ENCODE measurements around the gene ZNF135.

ZNF135 gene

GRCh38 chr19:58046856-58047255 lies 12.2 kb upstream of the ZNF135 start (continued):
- TF ChIP-seq ZNF843 (tag by site-specific recombination; IDR thresholded peaks at IDR 0.05) (no peak), GLIS1 (tag by site-specific recombination; IDR thresholded peaks at IDR 0.05) (no peak), ZNF302 (tag by site-specific recombination; IDR thresholded peaks at IDR 0.05; ENCODE audit: low read depth) (no peak), INSM2 (tag by site-specific recombination; IDR thresholded peaks at IDR 0.05) (no peak), GLIS2 (tag by site-specific recombination; IDR thresholded peaks at IDR 0.05) (no peak), YY2 (tag by site-specific recombination; IDR thresholded peaks at IDR 0.05) (no peak), ZNF76 (tag by site-specific recombination; IDR thresholded peaks at IDR 0.05; ENCODE audit: borderline replicate concordance, low read depth) (no peak), PRDM10 (tag by site-specific recombination; IDR thresholded peaks at IDR 0.05) (no peak), SP2 (tag by site-specific recombination; IDR thresholded peaks at IDR 0.05) (no peak), MEIS1 (CRISPR knock-in tag; IDR thresholded peaks at IDR 0.05; ENCODE audit: borderline replicate concordance) (no peak), ZNF610 (tag by site-specific recombination; IDR thresholded peaks at IDR 0.05; ENCODE audit: borderline replicate concordance) (no peak), ZNF133 (tag by site-specific recombination; IDR thresholded peaks at IDR 0.05) (no peak), ZNF416 (tag by site-specific recombination; IDR thresholded peaks at IDR 0.05) (no peak)
- TF ChIP-seq, protein P1, sequence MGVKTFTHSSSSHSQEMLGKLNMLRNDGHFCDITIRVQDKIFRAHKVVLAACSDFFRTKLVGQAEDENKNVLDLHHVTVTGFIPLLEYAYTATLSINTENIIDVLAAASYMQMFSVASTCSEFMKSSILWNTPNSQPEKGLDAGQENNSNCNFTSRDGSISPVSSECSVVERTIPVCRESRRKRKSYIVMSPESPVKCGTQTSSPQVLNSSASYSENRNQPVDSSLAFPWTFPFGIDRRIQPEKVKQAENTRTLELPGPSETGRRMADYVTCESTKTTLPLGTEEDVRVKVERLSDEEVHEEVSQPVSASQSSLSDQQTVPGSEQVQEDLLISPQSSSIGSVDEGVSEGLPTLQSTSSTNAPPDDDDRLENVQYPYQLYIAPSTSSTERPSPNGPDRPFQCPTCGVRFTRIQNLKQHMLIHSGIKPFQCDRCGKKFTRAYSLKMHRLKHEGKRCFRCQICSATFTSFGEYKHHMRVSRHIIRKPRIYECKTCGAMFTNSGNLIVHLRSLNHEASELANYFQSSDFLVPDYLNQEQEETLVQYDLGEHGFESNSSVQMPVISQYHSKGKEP (tag by site-specific recombination; IDR thresholded peaks at IDR 0.05) = no peak

GRCh38 chr19:58047672-58048071 lies 11.4 kb upstream of the ZNF135 start:
- no peaks in the 10 kb centered on the region for H3K4me1 ChIP-seq (ENCODE audit: control insufficient read depth, insufficient read depth, low read length)
- ChIA-PET CTCF (no interaction called here), POLR2A (no interaction called here)
- no peak overlapping the region for H3K27ac ChIP-seq (ENCODE audit: extremely low read depth, low read depth, low read length)
- H3K36me3 ChIP-seq (ENCODE audit: control insufficient read depth in 2 of 2, insufficient read depth in 1 of 2, low read length in 2 of 2) = no peaks in the 10 kb centered on the region
- no peaks in the 10 kb centered on the region; the same call in 1 of the 2 replicates for H3K9me3 ChIP-seq (ENCODE audit: control insufficient read depth, insufficient read depth, low read depth, low read length)
- H3K4me3 ChIP-seq (ENCODE audit: low read depth, low read length) = no peak overlapping the region
- TF ChIP-seq ZNF654 (tag by site-specific recombination; IDR thresholded peaks at IDR 0.05; ENCODE audit: low read depth) (no peak), ZBTB48 (tag by site-specific recombination; IDR thresholded peaks at IDR 0.05) (no peak), KLF9 (tag by site-specific recombination; IDR thresholded peaks at IDR 0.05; ENCODE audit: low read depth) (no peak), ZNF610 (tag by site-specific recombination; IDR thresholded peaks at IDR 0.05; ENCODE audit: borderline replicate concordance) (no peak), ZNF140 (tag by site-specific recombination; IDR thresholded peaks at IDR 0.05) (no peak), ZNF2 (tag by site-specific recombination; IDR thresholded peaks at IDR 0.05) (no peak), KLF16 (tag by site-specific recombination; IDR thresholded peaks at IDR 0.05) (no peak), ZNF174 (tag by site-specific recombination; IDR thresholded peaks at IDR 0.05) (no peak), MEIS1 (CRISPR knock-in tag; IDR thresholded peaks at IDR 0.05; ENCODE audit: borderline replicate concordance) (no peak), ZNF792 (tag by site-specific recombination; IDR thresholded peaks at IDR 0.05) (no peak), ZNF121 (tag by site-specific recombination; IDR thresholded peaks at IDR 0.05) (no peak), ZNF404 (tag by site-specific recombination; IDR thresholded peaks at IDR 0.05) (no peak)
- TF ChIP-seq, protein P2, sequence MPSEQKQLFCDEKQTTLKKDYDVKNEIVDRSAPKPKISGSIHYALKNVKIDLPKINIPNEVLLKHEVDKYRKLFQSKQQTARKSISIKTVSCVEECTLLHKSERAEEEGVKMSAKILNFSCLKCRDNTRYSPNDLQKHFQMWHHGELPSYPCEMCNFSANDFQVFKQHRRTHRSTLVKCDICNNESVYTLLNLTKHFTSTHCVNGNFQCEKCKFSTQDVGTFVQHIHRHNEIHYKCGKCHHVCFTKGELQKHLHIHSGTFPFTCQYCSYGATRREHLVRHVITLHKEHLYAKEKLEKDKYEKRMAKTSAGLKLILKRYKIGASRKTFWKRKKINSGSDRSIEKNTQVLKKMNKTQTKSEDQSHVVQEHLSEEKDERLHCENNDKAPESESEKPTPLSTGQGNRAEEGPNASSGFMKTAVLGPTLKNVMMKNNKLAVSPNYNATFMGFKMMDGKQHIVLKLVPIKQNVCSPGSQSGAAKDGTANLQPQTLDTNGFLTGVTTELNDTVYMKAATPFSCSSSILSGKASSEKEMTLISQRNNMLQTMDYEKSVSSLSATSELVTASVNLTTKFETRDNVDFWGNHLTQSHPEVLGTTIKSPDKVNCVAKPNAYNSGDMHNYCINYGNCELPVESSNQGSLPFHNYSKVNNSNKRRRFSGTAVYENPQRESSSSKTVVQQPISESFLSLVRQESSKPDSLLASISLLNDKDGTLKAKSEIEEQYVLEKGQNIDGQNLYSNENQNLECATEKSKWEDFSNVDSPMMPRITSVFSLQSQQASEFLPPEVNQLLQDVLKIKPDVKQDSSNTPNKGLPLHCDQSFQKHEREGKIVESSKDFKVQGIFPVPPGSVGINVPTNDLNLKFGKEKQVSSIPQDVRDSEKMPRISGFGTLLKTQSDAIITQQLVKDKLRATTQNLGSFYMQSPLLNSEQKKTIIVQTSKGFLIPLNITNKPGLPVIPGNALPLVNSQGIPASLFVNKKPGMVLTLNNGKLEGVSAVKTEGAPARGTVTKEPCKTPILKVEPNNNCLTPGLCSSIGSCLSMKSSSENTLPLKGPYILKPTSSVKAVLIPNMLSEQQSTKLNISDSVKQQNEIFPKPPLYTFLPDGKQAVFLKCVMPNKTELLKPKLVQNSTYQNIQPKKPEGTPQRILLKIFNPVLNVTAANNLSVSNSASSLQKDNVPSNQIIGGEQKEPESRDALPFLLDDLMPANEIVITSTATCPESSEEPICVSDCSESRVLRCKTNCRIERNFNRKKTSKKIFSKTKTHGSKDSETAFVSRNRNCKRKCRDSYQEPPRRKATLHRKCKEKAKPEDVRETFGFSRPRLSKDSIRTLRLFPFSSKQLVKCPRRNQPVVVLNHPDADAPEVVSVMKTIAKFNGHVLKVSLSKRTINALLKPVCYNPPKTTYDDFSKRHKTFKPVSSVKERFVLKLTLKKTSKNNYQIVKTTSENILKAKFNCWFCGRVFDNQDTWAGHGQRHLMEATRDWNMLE (tag by site-specific recombination; conservative IDR thresholded peaks at IDR 0.05; ENCODE audit: low read depth) = no peak

All from HEK293 (cell line).